HEK293 (cell line): ENCODE data around the gene CBY1.

Experiments
- BCL6B ChIP-seq: fragments of 450-650 bp; formaldehyde crosslinking; IDR thresholded peaks from 2 replicates; pipeline ENCODE4 v1.5.1; 2017; ENCODE audit warnings: missing biosample characterization, missing genetic modification characterization
- EGR2 ChIP-seq: fragments of 450-650 bp; formaldehyde crosslinking; IDR thresholded peaks from 2 replicates; pipeline ENCODE4 v1.5.1; 2016; ENCODE audit warnings: low read depth, missing biosample characterization, missing genetic modification characterization
- FEZF1 ChIP-seq: fragments of 450-650 bp; formaldehyde crosslinking; IDR thresholded peaks from 2 replicates; pipeline ENCODE4 v1.5.1; 2016; ENCODE audit warnings: missing biosample characterization, missing genetic modification characterization
- KLF17 ChIP-seq: fragments of 450-650 bp; formaldehyde crosslinking; IDR thresholded peaks from 2 replicates; pipeline ENCODE4 v1.5.1; 2016; ENCODE audit warnings: missing biosample characterization, missing genetic modification characterization
- OVOL3 ChIP-seq: fragments of 450-650 bp; formaldehyde crosslinking; IDR thresholded peaks from 2 replicates; pipeline ENCODE4 v1.5.1; 2016; ENCODE audit warnings: missing biosample characterization, missing genetic modification characterization
- PRDM2 ChIP-seq: fragments of 450-650 bp; formaldehyde crosslinking; IDR thresholded peaks from 2 replicates; pipeline ENCODE4 v1.5.1; 2016; ENCODE audit warnings: missing biosample characterization, missing genetic modification characterization, borderline replicate concordance
- ZBTB26 ChIP-seq: fragments of 450-650 bp; formaldehyde crosslinking; optimal IDR thresholded peaks from 2 replicates; pipeline ENCODE3; 2016; ENCODE audit warnings: missing biosample characterization, mild to moderate bottlenecking, missing genetic modification characterization
- ZBTB6 ChIP-seq: fragments of 450-650 bp; formaldehyde crosslinking; IDR thresholded peaks from 2 replicates; pipeline ENCODE4 v1.5.1; 2017; ENCODE audit warnings: missing biosample characterization, missing genetic modification characterization
- ZFHX2 ChIP-seq: fragments of 450-650 bp; formaldehyde crosslinking; conservative IDR thresholded peaks from 2 replicates; pipeline ENCODE4 v1.5.1; 2016; ENCODE audit warnings: missing biosample characterization, missing genetic modification characterization
- ZNF174 ChIP-seq: fragments of 450-650 bp; formaldehyde crosslinking; IDR thresholded peaks from 2 replicates; pipeline ENCODE4 v1.5.0; 2017; ENCODE audit warnings: missing biosample characterization, mild to moderate bottlenecking, missing genetic modification characterization
- ZNF19 ChIP-seq: fragments of 450-650 bp; formaldehyde crosslinking; IDR thresholded peaks from 2 replicates; pipeline ENCODE4; 2016; ENCODE audit warnings: missing biosample characterization, missing genetic modification characterization, low read depth
- ZNF239 ChIP-seq: fragments of 450-650 bp; formaldehyde crosslinking; IDR thresholded peaks from 2 replicates; pipeline ENCODE4 v1.5.1; 2016; ENCODE audit warnings: missing biosample characterization, missing genetic modification characterization
- ZNF292 ChIP-seq: fragments of 450-650 bp; formaldehyde crosslinking; IDR thresholded peaks from 2 replicates; pipeline ENCODE4 v1.5.1; 2016; ENCODE audit warnings: low read depth, missing biosample characterization, missing genetic modification characterization, borderline replicate concordance
- ZNF335 ChIP-seq: fragments of 450-650 bp; formaldehyde crosslinking; conservative IDR thresholded peaks from 2 replicates; pipeline ENCODE4 v1.5.1; 2016; ENCODE audit warnings: missing biosample characterization, missing genetic modification characterization
- ZNF362 ChIP-seq: fragments of 450-650 bp; formaldehyde crosslinking; IDR thresholded peaks from 2 replicates; pipeline ENCODE4 v1.5.1; 2016; ENCODE audit warnings: missing biosample characterization, missing genetic modification characterization
- ZNF548 ChIP-seq: fragments of 450-650 bp; formaldehyde crosslinking; IDR thresholded peaks from 2 replicates; pipeline ENCODE4 v1.5.1; 2016; ENCODE audit warnings: missing biosample characterization, missing genetic modification characterization
- ZNF580 ChIP-seq: fragments of 450-650 bp; formaldehyde crosslinking; IDR thresholded peaks from 2 replicates; pipeline ENCODE4 v1.5.1; 2016; ENCODE audit warnings: missing biosample characterization, missing genetic modification characterization
- ZNF747 ChIP-seq: fragments of 450-650 bp; formaldehyde crosslinking; IDR thresholded peaks from 2 replicates; pipeline ENCODE4 v1.5.1; 2016; ENCODE audit warnings: missing biosample characterization, missing genetic modification characterization
- ZNF76 ChIP-seq: fragments of 450-650 bp; formaldehyde crosslinking; IDR thresholded peaks from 2 replicates; pipeline ENCODE4; 2016; ENCODE audit warnings: low read depth, missing biosample characterization, missing genetic modification characterization, borderline replicate concordance
- ZNF768 ChIP-seq: fragments of 450-650 bp; formaldehyde crosslinking; IDR thresholded peaks from 2 replicates; pipeline ENCODE4 v1.5.1; 2018; ENCODE audit warnings: missing biosample characterization, mild to moderate bottlenecking, missing genetic modification characterization
- ZSCAN18 ChIP-seq: fragments of 450-650 bp; formaldehyde crosslinking; IDR thresholded peaks from 2 replicates; pipeline ENCODE4 v1.5.1; 2016; ENCODE audit warnings: missing biosample characterization, missing genetic modification characterization
- ZSCAN23 ChIP-seq: fragments of 450-650 bp; formaldehyde crosslinking; IDR thresholded peaks from 2 replicates; pipeline ENCODE4 v1.5.1; 2016; ENCODE audit warnings: missing biosample characterization, missing genetic modification characterization
- ZSCAN4 ChIP-seq: fragments of 450-650 bp; formaldehyde crosslinking; IDR thresholded peaks from 2 replicates; pipeline ENCODE4 v1.5.1; 2017; ENCODE audit warnings: missing biosample characterization, missing genetic modification characterization

CBY1 gene

GRCh38 chr22:38681582-38682335 is 25.3 kb downstream of the CBY1 start, which contains the start of gene TOMM22 (continued):
- TF ChIP-seq PRDM2 (tag by site-specific recombination) (no peak), ZFHX2 (tag by site-specific recombination) (peak; percentile 47), ZSCAN18 (tag by site-specific recombination) (no peak), ZNF580 (tag by site-specific recombination) (peak; percentile 89), ZNF19 (tag by site-specific recombination) (no peak), EGR2 (tag by site-specific recombination) (0 out of 2 replicates have a peak, but pooled peaks have one; percentile 17), ZBTB6 (tag by site-specific recombination) (peak; percentile 54), ZNF548 (tag by site-specific recombination) (no peak), ZNF292 (tag by site-specific recombination) (no peak), ZNF768 (no peak), ZSCAN23 (tag by site-specific recombination) (peak; percentile 84; the same call in 1 of the 2 replicates), ZNF362 (tag by site-specific recombination) (no peak), KLF17 (tag by site-specific recombination) (peak; percentile 93), ZNF174 (tag by site-specific recombination) (no peak), OVOL3 (tag by site-specific recombination) (0 out of 2 replicates have a peak, but pooled peaks have one; percentile 61), ZBTB26 (tag by site-specific recombination) (peak; percentile 80), ZNF335 (peak; percentile 97), ZNF239 (tag by site-specific recombination) (0 out of 2 replicates have a peak, but pooled peaks have one; percentile 62), ZSCAN4 (tag by site-specific recombination) (peak; percentile 34; the same call in 1 of the 2 replicates), ZNF747 (tag by site-specific recombination) (no peak), FEZF1 (tag by site-specific recombination) (0 out of 2 replicates have a peak, but pooled peaks have one; percentile 26), BCL6B (tag by site-specific recombination) (no peak), ZNF76 (tag by site-specific recombination) (peak; percentile 82)
